NB4 (cell line): ENCODE data around the gene RNU6-1.

ENCODE experiments used
- MYC ChIP-seq: IDR thresholded peaks from 2 replicates; pipeline ENCODE4 v1.6.1; 2011; ENCODE audit warnings: low read depth, low read length
- TF ChIP-seq, protein P1 (sequence below): IDR thresholded peaks from one replicate; pipeline ENCODE4 v1.5.1; 2012; ENCODE audit warnings: low read depth, low read length

DNA sequence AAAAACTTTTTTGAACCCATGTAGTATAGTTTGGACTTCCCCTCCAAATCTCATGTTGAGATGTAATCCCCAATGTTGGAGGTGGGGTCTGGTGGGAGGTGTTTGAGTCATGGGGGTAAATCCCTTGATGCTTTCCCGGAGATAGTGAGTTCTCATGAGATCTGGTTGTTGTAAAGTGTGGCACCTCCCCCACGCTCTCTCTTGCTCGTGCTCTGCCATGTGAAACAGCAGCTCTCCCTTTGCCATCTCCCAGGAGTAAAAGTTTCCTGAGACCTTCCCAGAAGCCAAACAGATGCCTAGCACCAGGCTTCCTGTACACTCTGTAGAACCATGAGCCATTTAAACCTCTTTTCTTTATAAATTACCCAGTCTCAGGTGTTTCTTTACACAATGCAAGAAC lies 16.0 kb upstream of the RNU6-1 start:
- TF ChIP-seq MYC, result no peak
- TF ChIP-seq, protein P1, sequence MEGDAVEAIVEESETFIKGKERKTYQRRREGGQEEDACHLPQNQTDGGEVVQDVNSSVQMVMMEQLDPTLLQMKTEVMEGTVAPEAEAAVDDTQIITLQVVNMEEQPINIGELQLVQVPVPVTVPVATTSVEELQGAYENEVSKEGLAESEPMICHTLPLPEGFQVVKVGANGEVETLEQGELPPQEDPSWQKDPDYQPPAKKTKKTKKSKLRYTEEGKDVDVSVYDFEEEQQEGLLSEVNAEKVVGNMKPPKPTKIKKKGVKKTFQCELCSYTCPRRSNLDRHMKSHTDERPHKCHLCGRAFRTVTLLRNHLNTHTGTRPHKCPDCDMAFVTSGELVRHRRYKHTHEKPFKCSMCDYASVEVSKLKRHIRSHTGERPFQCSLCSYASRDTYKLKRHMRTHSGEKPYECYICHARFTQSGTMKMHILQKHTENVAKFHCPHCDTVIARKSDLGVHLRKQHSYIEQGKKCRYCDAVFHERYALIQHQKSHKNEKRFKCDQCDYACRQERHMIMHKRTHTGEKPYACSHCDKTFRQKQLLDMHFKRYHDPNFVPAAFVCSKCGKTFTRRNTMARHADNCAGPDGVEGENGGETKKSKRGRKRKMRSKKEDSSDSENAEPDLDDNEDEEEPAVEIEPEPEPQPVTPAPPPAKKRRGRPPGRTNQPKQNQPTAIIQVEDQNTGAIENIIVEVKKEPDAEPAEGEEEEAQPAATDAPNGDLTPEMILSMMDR, result no peak
